GM12878 (cell line): ENCODE measurements around the gene PPP3CA. TPM values are rescaled to one million over a fixed set of nuclear protein-coding genes. Genes with fewer than 3 reads are reported as not detected.

Experiments used
- ATAC-seq: fragments of 200-7000 bp; cut with Tn5 transposase; 3 replicates; pipeline ENCODE4 v1.9.1; 2020; ENCODE audit warnings: mild to moderate bottlenecking, moderate library complexity
- BruUV-seq: library from RNA; stranded (reverse); fragments of 400-500 nt; replicated peaks from 2 replicates; lab custom pipeline; 2021; lab: Mats Ljungman, UMichigan
- CTCF ChIA-PET: fragments of 300-600 bp; sonication (Branson Sonifier 250); formaldehyde crosslinking; extraction: SDS; loops from one replicate; lab custom pipeline; 2021; ENCODE audit warnings: inconsistent platforms; lab: Yijun Ruan, JAX
- POLR2A ChIA-PET: fragments of 350-600 bp; formaldehyde crosslinking; extraction: SDS; loops from one replicate; lab custom pipeline; 2021; ENCODE audit warnings: inconsistent platforms; lab: Charles Lee
- RAD21 ChIA-PET: fragments of 300-600 bp; sonication (Branson Sonifier 250); formaldehyde crosslinking; loops from one replicate; lab custom pipeline; 2023; ENCODE audit warnings: antibody characterized with exemption; ENCODE audit not compliant: unreplicated experiment; lab: Charles Lee
- SMC1A ChIA-PET: fragments of 300-600 bp; sonication (Branson Sonifier 250); formaldehyde crosslinking; loops from one replicate; lab custom pipeline; 2023; ENCODE audit not compliant: unreplicated experiment, uncharacterized antibody; lab: Charles Lee
- DNase-seq: peaks from one replicate; pipeline ENCODE4 v3.0.0-alpha.2; 2011; ENCODE audit warnings: low read depth, low spot score
- FAIRE-seq: peaks from 3 replicates; lab custom pipeline; 2011; peaks lifted over from hg19 to GRCh38; lab: Jason Lieb, UNC
- H2AFZ ChIP-seq: 2 replicates; pipeline ENCODE4 v1.6.0; 2011; ENCODE audit warnings: low read depth, low read length, control low read depth; ENCODE audit not compliant: control insufficient read depth
- H3K27ac ChIP-seq: 2 replicates; pipeline ENCODE4 v1.5.1; 2011; ENCODE audit warnings: control low read depth; ENCODE audit not compliant: control insufficient read depth, insufficient read depth
- H3K27me3 ChIP-seq, 2 experiments: replicated peaks in 1 of 2; 2 replicates each; pipeline versions ENCODE4 v1.6.0 to v1.6.1; 2011; ENCODE audit warnings: low read length in 1 of 2; ENCODE audit not compliant: control insufficient read depth in 2 of 2, insufficient read depth in 2 of 2
- H3K36me3 ChIP-seq, 2 experiments: 2 replicates each; pipeline ENCODE4 v1.5.1; 2011; ENCODE audit warnings: low read length in 1 of 2; ENCODE audit not compliant: control insufficient read depth in 2 of 2, insufficient read depth in 2 of 2
- H3K4me1 ChIP-seq: 2 replicates; pipeline ENCODE4 v1.6.1; 2011; ENCODE audit warnings: mild to moderate bottlenecking, low read length, moderate library complexity, mixed read lengths; ENCODE audit not compliant: control insufficient read depth, insufficient read depth
- H3K4me2 ChIP-seq: 2 replicates; pipeline ENCODE4 v1.6.0; 2011; ENCODE audit warnings: control low read depth; ENCODE audit not compliant: control insufficient read depth, insufficient read depth
- H3K4me3 ChIP-seq: fragments of 200-600 bp; sonication (generic); 2 replicates; pipeline ENCODE4 v1.5.1; 2016
- H3K79me2 ChIP-seq: 2 replicates; pipeline ENCODE4 v1.6.0; 2011; ENCODE audit warnings: low read length; ENCODE audit not compliant: control insufficient read depth, insufficient read depth
- H3K9ac ChIP-seq: 2 replicates; pipeline ENCODE4 v1.8.0; 2011; ENCODE audit warnings: low read length, control low read depth, mixed read lengths; ENCODE audit not compliant: control insufficient read depth, insufficient read depth
- H3K9me3 ChIP-seq: replicated peaks from 3 replicates; pipeline ENCODE4 v1.5.1; 2011; ENCODE audit warnings: mild to moderate bottlenecking, low read length; ENCODE audit not compliant: control insufficient read depth, insufficient read depth
- H4K20me1 ChIP-seq: 2 replicates; pipeline ENCODE4 v1.6.0; 2011; ENCODE audit not compliant: control insufficient read depth, insufficient read depth
- BCL11A ChIP-seq: IDR thresholded peaks from 2 replicates; pipeline ENCODE4 v1.6.1; 2011; ENCODE audit warnings: low read depth, low read length
- EZH2 ChIP-seq: IDR thresholded peaks from 2 replicates; pipeline ENCODE4 v1.6.1; 2012; ENCODE audit warnings: low read depth, mild to moderate bottlenecking, control low read depth, inconsistent platforms, low read length, borderline replicate concordance; ENCODE audit not compliant: control insufficient read depth
- GABPA ChIP-seq: IDR thresholded peaks from 2 replicates; pipeline ENCODE4 v1.6.1; 2014; ENCODE audit warnings: antibody characterized with exemption, low read depth, mild to moderate bottlenecking, inconsistent platforms
- IKZF1 ChIP-seq: fragments of 450-650 bp; conservative IDR thresholded peaks from 2 replicates; pipeline ENCODE4 v1.6.1; 2017; ENCODE audit warnings: antibody characterized with exemption, mild to moderate bottlenecking
- IKZF2 ChIP-seq, 2 experiments: fragments of 450-650 bp; IDR thresholded peaks; 2 replicates each; pipeline ENCODE4 v1.6.1; 2017; ENCODE audit warnings: mild to moderate bottlenecking in 2 of 2, moderate library complexity in 2 of 2
- IRF4 ChIP-seq: IDR thresholded peaks from 2 replicates; pipeline ENCODE4 v1.6.1; 2011; ENCODE audit warnings: low read depth, low read length
- JUNB ChIP-seq: IDR thresholded peaks from 2 replicates; pipeline ENCODE4 v1.6.1; 2016; ENCODE audit warnings: antibody characterized with exemption, mild to moderate bottlenecking
- MEF2A ChIP-seq: IDR thresholded peaks from 2 replicates; pipeline ENCODE4 v1.6.1; 2011; ENCODE audit warnings: low read depth, mild to moderate bottlenecking, low read length, moderate library complexity; ENCODE audit not compliant: insufficient read depth
- MTA2 ChIP-seq: fragments of 450-650 bp; IDR thresholded peaks from 2 replicates; pipeline ENCODE4 v1.6.1; 2016; ENCODE audit warnings: low read depth, mild to moderate bottlenecking, moderate library complexity
- MYC ChIP-seq: IDR thresholded peaks from 2 replicates; pipeline ENCODE4 v1.6.1; 2011; ENCODE audit warnings: mild to moderate bottlenecking, low read length, moderate library complexity, inconsistent platforms; ENCODE audit not compliant: insufficient read depth, insufficient replicate concordance, insufficient read length, severe bottlenecking
- NFIC ChIP-seq: IDR thresholded peaks from 2 replicates; pipeline ENCODE4 v1.6.1; 2012; ENCODE audit warnings: low read depth, mild to moderate bottlenecking, inconsistent platforms, low read length, moderate library complexity
- RUNX3 ChIP-seq: IDR thresholded peaks from 2 replicates; pipeline ENCODE4 v1.6.1; 2012; ENCODE audit warnings: low read length, inconsistent platforms
- SPI1 ChIP-seq: IDR thresholded peaks from 2 replicates; pipeline ENCODE4 v1.6.1; 2011; ENCODE audit warnings: low read depth, mild to moderate bottlenecking, low read length, moderate library complexity, borderline replicate concordance; ENCODE audit not compliant: insufficient read depth
- SRF ChIP-seq, 2 experiments: IDR thresholded peaks; 2 replicates each; pipeline ENCODE4 v1.6.1; 2011; ENCODE audit warnings: low read depth in 2 of 2, low read length in 2 of 2, mild to moderate bottlenecking in 1 of 2, moderate library complexity in 1 of 2
- TCF12 ChIP-seq: IDR thresholded peaks from 2 replicates; pipeline ENCODE4 v1.6.1; 2011; ENCODE audit warnings: low read depth, mild to moderate bottlenecking, low read length
- TCF7 ChIP-seq: IDR thresholded peaks from 2 replicates; pipeline ENCODE4 v1.6.1; 2014; ENCODE audit warnings: antibody characterized with exemption, borderline replicate concordance
- YY1 ChIP-seq: IDR thresholded peaks from 2 replicates; pipeline ENCODE4 v1.6.1; 2011; ENCODE audit warnings: low read depth, mild to moderate bottlenecking, low read length
- WGBS: methylation state at CpG from one replicate; pipeline ENCODE4 v1.1.6; 2016; ENCODE audit warnings: low lambda C conversion rate; ENCODE audit not compliant: insufficient replicate concordance, insufficient coverage; ENCODE audit errors: missing lambda C conversion rate; 5-methylcytosine and 5-hydroxymethylcytosine counted together
- in situ Hi-C: fragments of 300-500 bp; cut with MboI; formaldehyde crosslinking; loops from 9 replicates; pipeline ENCODE4 v1.14.3; 2018; ENCODE audit warnings: mixed read lengths
- intact Hi-C: fragments of 100-400 bp; cut with micrococcal nuclease; formaldehyde crosslinking; loops from one replicate; pipeline ENCODE4 v1.14.2; 2022; ENCODE audit not compliant: unreplicated experiment
- polyA plus RNA-seq, 11 experiments: library from polyadenylated mRNA; depleted of rRNA in 4 of 11; unstranded in 6 of 11; stranded (reverse) in 5 of 11; fragments of >200 nt; fragmentation: Nextera tagmentation in 4 of 11; fragmentation: Illumina TruSeq in 1 of 11; extraction: Ambion mirVana in 4 of 11; extraction: Trizol in 1 of 11; gene quantifications; 1 replicate in 1 of 11; 2 replicates in 10 of 11; pipeline versions ENCODE4 v1.2.1 to v1.2.3, GENCODE V29; 2011 to 2016; ENCODE audit warnings: inconsistent platforms in 2 of 11, missing spikeins in 2 of 11, low read depth in 1 of 11
- total RNA-seq, 4 experiments: library from RNA; depleted of rRNA in 3 of 4; stranded (reverse); fragments of >200 nt in 3 of 4; fragmentation: Illumina TruSeq in 1 of 4; extraction: Trizol in 1 of 4; gene quantifications; 2 replicates each; pipeline versions ENCODE4 v1.2.1 to v1.2.3, GENCODE V29; 2013 to 2021
- TF ChIP-seq, protein P1 (sequence below): IDR thresholded peaks from 2 replicates; pipeline ENCODE4 v1.6.1; 2012; ENCODE audit warnings: low read length, inconsistent platforms

Gene PPP3CA
- total and polyA plus RNA-seq, 10 of the 15 experiments (the other 5 are each of a cell fraction or from before 2014, with no cell fraction given): 0.33 to 9.0 (median 1.0) TPM

DNA sequence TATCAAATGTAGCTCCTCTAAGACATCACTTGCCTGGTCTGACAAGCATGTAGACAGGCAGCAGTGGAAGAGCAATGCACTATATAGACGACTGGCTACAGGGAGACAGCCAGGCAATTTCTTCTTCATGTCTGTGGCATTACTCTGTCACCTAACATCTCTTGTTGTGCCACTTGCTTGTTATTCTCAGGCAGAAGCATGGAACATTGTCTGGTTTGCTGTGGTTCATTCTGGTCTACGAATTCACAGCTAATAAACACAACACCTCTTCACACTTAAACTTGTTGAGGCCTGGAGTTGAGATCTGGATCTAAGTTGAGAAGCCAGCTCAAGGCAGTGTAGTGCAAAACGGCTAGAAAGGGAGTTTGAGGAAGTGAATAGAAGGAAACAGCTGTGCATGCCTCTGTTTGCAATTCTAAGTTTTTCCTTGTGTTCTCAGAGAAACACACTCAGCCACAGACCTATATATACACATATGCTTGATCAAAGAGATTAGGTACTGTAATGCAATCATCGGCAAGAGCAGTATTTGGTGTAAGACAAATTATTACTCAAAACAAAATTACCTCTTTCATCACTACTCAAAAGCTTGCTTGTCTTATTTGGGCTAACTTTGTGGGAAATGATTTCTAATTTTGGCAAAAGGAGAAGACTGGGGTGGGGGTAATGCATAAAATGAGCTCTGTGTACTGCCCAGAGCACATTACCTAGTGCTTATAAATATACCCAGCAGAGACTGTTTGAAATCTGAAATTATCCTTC is 243.8 kb downstream of the PPP3CA start:
- 16% methylated on average over 4 of the region's 4 CpGs for WGBS
- H3K4me3 ChIP-seq: no peak overlapping the region
- peak; percentile 94 for FAIRE-seq

More for the DNA sequence above, 243.8 kb downstream of the PPP3CA start:
- TF ChIP-seq, protein P1, sequence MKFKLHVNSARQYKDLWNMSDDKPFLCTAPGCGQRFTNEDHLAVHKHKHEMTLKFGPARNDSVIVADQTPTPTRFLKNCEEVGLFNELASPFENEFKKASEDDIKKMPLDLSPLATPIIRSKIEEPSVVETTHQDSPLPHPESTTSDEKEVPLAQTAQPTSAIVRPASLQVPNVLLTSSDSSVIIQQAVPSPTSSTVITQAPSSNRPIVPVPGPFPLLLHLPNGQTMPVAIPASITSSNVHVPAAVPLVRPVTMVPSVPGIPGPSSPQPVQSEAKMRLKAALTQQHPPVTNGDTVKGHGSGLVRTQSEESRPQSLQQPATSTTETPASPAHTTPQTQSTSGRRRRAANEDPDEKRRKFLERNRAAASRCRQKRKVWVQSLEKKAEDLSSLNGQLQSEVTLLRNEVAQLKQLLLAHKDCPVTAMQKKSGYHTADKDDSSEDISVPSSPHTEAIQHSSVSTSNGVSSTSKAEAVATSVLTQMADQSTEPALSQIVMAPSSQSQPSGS: 0 out of 2 replicates have a peak, but pooled peaks have one; percentile 41
- peak; percentile 46; the same call in 1 of the 2 replicates for TF ChIP-seq TCF12
- TF ChIP-seq MEF2A: peak; percentile 78; the same call in 1 of the 2 replicates
- TF ChIP-seq BCL11A: 0 out of 2 replicates have a peak, but pooled peaks have one; percentile 21
- TF ChIP-seq MTA2: peak; percentile 15; the same call in 1 of the 2 replicates
- TF ChIP-seq JUNB: peak; percentile 22; the same call in 1 of the 2 replicates
- TF ChIP-seq YY1: no peak
- TF ChIP-seq IKZF2 (IDR thresholded peaks at IDR 0.05): peak; percentile 45 to 53; a peak in 3 of 4 replicates
- TF ChIP-seq MYC: no peak
- TF ChIP-seq EZH2: no peak
- peak; percentile 53; the same call in 1 of the 2 replicates for TF ChIP-seq RUNX3
- 0 out of 2 replicates have a peak, but pooled peaks have one; percentile 26 for TF ChIP-seq GABPA
- peak; percentile 34; the same call in 1 of the 2 replicates for TF ChIP-seq TCF7
- peak; percentile 88 for TF ChIP-seq SPI1
- TF ChIP-seq SRF (IDR thresholded peaks at IDR 0.05; ENCODE audit: low read depth in 2 of 2, low read length in 2 of 2): no peak
- TF ChIP-seq IRF4: 0 out of 2 replicates have a peak, but pooled peaks have one; percentile 29
- TF ChIP-seq IKZF1: 0 out of 2 replicates have a peak, but pooled peaks have one; percentile 31
- TF ChIP-seq NFIC: peak; percentile 71
- in situ Hi-C loops (no loop called here), intact Hi-C loops (no loop called here)
- ChIA-PET SMC1A (interaction anchor here (0.5 to 2.5 kb wide), 18 partner anchors 9 to 1634 kb away, joined by 3 to 11 read pairs (median 4); no protein-coding TSS in a partner anchor), POLR2A (interaction anchor here (0.6 kb wide), 1 partner anchor 24 kb away, joined by 3 read pairs; no protein-coding TSS in a partner anchor), RAD21 (interaction anchor here (0.8 to 1.7 kb wide), 7 partner anchors 32 to 278 kb away, joined by 3 to 5 read pairs (median 3); no protein-coding TSS in a partner anchor), CTCF (interaction anchor here (0.6 to 1.4 kb wide), 7 partner anchors 14 to 1719 kb away, joined by 3 read pairs; no protein-coding TSS in a partner anchor)
- peak overlapping the region; percentile 62 for H2AFZ ChIP-seq
- H3K9me3 ChIP-seq: no peaks in the 10 kb centered on the region
- DNase-seq (no peak), ATAC-seq (peak; percentile 83)
- no peaks in the 10 kb centered on the region for H4K20me1 ChIP-seq
- H3K36me3 ChIP-seq: no peaks in the 10 kb centered on the region
- no peaks in the 10 kb centered on the region for H3K27me3 ChIP-seq
- peak overlapping the region; percentile 68 for H3K4me2 ChIP-seq
- H3K4me1 ChIP-seq: peaks cover 19% of the 10 kb centered on the region
- H3K79me2 ChIP-seq: no peaks in the 10 kb centered on the region
- peak overlapping the region; percentile 34; the same call in 1 of the 2 replicates for H3K27ac ChIP-seq
- no TSS peak for BruUV-seq
- H3K9ac ChIP-seq: no peak overlapping the region
